Activated T-cell treated with anti-CD3 and anti-CD28 coated beads, Interleukin-2, amount 50 U/mL, for 4 hours (primary cell): ENCODE data around the gene KIRREL1. TPM values are rescaled to one million over a fixed set of nuclear protein-coding genes. Genes with fewer than 3 reads are reported as not detected.

ENCODE experiments used
- ATAC-seq, 2 donors: fragments of 200-7000 bp; cut with Tn5 transposase; one replicate each; pipeline ENCODE4 v1.10.0; 2021
- DNase-seq: peaks from one replicate; pipeline ENCODE4 v3.0.0-alpha.2; 2020
- H3K27me3 Mint-ChIP-seq: one replicate; pipeline ENCODE4 v1.8.0; 2021; ENCODE audit warnings: low read depth, mixed read lengths
- H3K36me3 Mint-ChIP-seq: one replicate; pipeline ENCODE4 v1.8.0; 2022; ENCODE audit warnings: mixed read lengths; ENCODE audit not compliant: insufficient read depth
- H3K4me1 Mint-ChIP-seq: one replicate; pipeline ENCODE4 v1.8.0; 2021; ENCODE audit warnings: low read depth, mixed read lengths
- H3K4me3 Mint-ChIP-seq: one replicate; pipeline ENCODE4 v1.8.0; 2021; ENCODE audit warnings: mild to moderate bottlenecking, moderate library complexity, mixed read lengths
- H3K9me3 Mint-ChIP-seq: one replicate; pipeline ENCODE4 v1.8.0; 2021; ENCODE audit warnings: mixed read lengths
- total RNA-seq, 3 donors: library from RNA; stranded (reverse); gene quantifications; one replicate each; pipeline ENCODE4 v1.2.1, GENCODE V29; 2021

KIRREL1 gene
- total RNA-seq: under 1 TPM; 0.15 to 0.29 (median 0.16) TPM

DNA sequence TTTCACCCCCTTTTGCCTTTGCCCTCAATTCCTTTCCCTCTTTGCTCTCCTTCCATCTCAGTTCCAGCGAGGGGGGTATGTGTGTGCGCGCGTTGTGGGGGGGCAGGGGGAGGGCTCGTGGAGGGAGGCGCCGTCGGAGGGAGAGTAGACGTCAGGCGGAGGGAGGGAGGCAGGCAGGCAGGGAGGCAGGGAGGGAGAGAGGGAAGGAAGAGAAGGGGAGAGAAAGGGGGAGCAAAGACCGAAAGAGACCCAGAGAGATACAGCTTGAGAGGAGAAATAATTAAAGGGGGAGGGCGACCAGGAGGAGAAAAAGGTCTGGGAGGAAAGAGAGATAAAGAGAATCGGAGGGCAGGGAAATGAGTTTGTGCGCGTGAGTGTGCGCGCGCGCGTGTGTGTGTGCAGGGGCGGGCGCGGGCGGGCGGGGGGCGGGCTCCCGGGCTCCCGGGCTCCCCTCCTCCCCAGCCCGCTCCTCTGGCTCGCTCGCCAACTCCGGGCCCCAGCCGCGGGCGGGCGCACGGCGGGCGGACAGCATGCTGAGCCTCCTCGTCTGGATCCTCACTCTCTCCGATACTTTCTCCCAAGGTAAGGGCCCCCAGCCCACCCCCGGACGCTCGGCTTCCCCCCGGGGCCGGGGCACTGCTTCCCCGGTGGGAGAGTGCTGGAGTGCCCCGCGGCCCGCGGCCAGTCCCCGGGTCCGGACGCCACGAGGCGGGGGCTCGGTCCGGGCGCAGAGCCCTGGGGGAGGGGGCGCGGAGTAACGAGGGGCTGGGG is at the start of gene KIRREL1:
Gene KIRREL1, plus strand, starts transcription at position 499 of the 771 bp plus-strand sequence. Its CDS starts 32 bp downstream, at position 531.
- no peak for DNase-seq
- Mint-ChIP-seq H3K36me3 (no peaks in the 10 kb centered on the region), H3K4me1 (peaks cover 6% of the 10 kb centered on the region), H3K4me3 (peak within 1 kb of the TSS; percentile 60), H3K9me3 (no peaks in the 10 kb centered on the region), H3K27me3 (peaks cover 46% of the 10 kb centered on the region)
- ATAC-seq: peak in 1 of 2 donors; percentile 45

DNA sequence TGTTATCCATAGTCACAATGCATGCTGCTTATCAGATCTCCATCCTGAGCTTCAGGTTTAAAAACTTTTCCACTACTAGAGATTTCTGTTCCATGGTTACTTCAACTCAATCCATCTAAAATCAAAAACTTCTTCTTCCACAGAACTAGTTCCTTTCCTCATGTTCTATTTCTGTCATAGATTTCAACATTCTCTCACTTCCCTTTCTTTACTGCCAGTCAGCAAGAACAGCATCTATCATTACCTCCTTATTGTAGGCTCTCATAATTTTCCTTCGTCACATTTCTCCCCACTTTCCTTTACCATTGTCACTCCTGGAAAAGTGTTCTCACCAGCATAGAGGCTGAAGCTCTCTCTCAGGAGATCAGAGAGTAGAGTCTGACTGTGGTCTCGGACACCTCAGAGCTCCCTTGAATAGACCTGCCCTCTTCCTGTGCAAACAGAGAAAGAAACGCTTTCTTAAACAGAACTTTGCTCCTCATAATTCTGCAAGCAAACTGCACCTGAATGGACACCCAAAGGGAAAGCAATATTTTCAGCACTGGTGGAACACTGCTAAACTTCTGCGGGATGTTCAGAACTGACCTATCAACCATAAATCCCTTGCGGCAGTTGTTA is 48.7 kb upstream of the KIRREL1 start:
- Mint-ChIP-seq H3K4me3 (no peak overlapping the region), H3K27me3 (peaks cover 12% of the 10 kb centered on the region), H3K36me3 (no peaks in the 10 kb centered on the region), H3K9me3 (no peaks in the 10 kb centered on the region), H3K4me1 (peaks cover 3% of the 10 kb centered on the region)
- ATAC-seq (no peak), DNase-seq (no peak)

DNA sequence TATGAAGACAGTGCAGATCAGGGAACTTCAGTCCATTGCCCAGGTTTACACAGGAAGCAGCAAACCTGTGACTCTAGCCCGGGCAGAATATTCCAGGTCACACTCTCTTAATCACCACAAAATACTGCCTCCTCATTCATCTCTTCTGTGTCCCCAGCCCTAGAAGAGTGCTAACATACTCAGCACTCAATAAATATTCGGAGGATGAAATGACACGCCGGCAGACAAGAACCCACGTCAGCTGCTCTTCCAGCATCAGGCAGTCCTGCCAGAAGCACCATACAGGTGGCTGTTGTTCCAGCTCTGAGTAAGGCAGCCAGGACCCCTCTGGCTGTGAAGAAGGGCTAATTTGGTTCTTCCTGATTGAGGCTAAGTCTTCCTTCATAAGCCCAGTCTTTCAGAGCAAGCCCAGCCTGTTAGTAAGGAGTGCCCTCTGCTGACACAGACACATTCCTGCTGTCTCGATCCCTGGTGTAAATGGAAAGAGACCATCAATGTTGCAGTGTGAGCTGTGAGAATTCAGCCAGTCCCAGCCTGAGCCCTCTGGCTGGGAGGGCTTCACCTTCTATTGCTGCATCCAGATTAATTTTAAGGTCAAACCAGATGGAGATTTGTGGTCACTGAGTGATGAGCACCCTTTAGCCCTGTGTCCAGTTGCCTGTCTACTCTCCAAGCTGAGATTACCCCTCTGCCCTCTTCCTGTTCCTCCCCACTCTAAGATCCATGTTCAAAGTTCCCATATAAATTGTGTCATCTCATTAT is 45.0 kb upstream of the KIRREL1 start:
- Mint-ChIP-seq H3K4me3 (no peak overlapping the region), H3K27me3 (peaks cover 20% of the 10 kb centered on the region), H3K4me1 (peaks cover 3% of the 10 kb centered on the region), H3K36me3 (no peaks in the 10 kb centered on the region), H3K9me3 (no peaks in the 10 kb centered on the region)
- no peak for DNase-seq
- peak in 1 of 2 donors; percentile 14 for ATAC-seq

DNA sequence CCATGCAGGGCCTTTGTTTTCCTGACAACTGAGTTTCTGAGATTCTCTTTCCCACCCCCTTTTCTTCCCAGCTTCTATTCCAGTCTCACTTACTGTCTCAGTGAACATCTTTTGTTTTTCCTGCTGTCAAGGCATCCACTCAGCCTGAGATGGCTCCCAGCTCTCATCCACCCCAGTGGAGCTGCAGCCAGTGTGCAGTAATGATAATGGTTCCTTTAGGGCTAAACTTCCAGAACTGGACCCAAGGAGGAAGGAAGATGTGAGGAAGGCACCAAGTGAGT is 44.4 kb upstream of the KIRREL1 start:
- no peaks in the 10 kb centered on the region for H3K9me3 Mint-ChIP-seq
- DNase-seq (no peak), ATAC-seq (no peak)
- H3K27me3 Mint-ChIP-seq: peaks cover 20% of the 10 kb centered on the region
- peaks cover 3% of the 10 kb centered on the region for H3K4me1 Mint-ChIP-seq
- no peaks in the 10 kb centered on the region for H3K36me3 Mint-ChIP-seq
- no peak overlapping the region for H3K4me3 Mint-ChIP-seq

DNA sequence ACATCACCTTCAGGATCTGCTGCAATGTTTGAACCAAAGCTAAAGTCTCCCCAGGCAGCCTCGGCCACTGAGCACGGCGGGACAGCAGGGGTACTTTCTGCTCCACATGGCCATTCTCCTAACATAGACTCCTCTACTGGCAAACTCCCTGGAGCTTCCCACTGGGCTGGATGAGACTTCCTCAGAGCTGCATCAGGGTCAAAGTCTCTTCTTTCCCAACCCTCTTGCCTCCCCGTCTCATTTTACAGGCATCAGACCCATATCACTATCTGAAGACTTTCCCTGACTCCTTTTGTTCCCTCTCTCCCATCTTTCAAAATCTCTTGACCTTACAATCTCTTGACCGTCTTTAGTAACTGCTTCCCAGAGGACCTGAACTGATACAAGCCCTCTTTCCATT is 42.2 kb upstream of the KIRREL1 start:
- Mint-ChIP-seq H3K9me3 (no peaks in the 10 kb centered on the region), H3K4me1 (no peaks in the 10 kb centered on the region), H3K27me3 (peaks cover 24% of the 10 kb centered on the region), H3K36me3 (no peaks in the 10 kb centered on the region), H3K4me3 (no peak overlapping the region)
- no peak for ATAC-seq
- no peak for DNase-seq

DNA sequence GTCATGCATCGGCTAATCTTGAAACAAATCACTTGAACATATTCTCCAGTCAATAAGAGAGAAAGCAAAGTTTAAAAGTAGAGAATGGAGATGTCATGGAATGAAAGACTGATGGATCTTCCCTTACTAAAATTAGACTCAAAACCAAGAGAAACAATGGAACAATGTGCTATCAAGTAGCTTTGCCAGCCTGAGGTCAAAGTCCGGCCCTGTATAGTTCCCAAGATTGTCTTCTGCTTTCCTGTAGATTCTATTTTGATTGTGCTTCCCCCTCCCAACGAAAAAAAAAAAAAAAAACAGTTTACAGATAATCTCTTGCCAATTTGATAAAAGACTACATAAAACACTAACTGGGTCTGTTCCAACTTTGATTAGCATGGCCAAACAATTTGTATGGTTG is 40.8 kb upstream of the KIRREL1 start:
- H3K4me3 Mint-ChIP-seq: no peak overlapping the region
- H3K27me3 Mint-ChIP-seq: peaks cover 24% of the 10 kb centered on the region
- ATAC-seq: no peak
- H3K36me3 Mint-ChIP-seq: no peaks in the 10 kb centered on the region
- DNase-seq: no peak
- no peaks in the 10 kb centered on the region for H3K4me1 Mint-ChIP-seq
- no peaks in the 10 kb centered on the region for H3K9me3 Mint-ChIP-seq

DNA sequence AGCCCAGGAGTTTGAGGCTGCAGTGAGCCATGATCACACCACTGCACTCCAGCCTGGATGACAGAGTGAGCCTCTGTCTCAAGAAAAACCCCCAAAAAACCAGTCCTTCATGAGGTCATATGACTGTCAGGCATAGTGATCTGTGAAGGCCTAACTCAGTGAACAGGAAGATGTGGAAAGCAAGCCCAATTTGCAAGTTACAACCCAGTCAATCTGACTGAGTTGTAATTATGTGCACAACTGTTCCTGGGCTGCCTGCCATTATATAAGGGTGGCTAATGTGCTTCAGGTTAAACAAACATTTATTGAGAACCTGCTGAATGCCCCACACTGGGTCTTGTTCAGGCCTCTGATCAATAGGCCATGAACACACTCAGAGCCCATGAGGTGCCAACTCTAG is 38.2 kb upstream of the KIRREL1 start:
- Mint-ChIP-seq H3K4me1 (no peaks in the 10 kb centered on the region), H3K27me3 (peaks cover 24% of the 10 kb centered on the region), H3K9me3 (no peaks in the 10 kb centered on the region), H3K4me3 (no peak overlapping the region), H3K36me3 (no peaks in the 10 kb centered on the region)
- DNase-seq: no peak
- ATAC-seq: no peak

DNA sequence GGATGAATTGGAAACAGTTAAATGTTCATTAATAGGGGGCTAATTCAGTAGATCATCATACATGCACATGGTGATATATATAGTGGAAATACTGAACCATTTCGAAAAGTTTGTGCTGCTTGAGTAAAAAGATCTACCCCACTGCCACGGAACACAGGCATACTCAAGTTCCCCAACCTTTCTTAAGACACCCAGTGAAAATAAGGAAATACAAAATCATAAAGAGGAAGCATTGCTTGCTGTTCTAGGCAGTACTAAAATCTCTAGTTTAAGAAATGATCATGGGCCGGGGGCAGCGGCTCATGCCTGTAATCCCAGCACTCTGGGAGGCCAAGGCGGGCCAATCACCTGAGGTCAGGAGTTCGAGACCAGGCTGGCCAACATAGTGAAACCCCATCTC is 37.6 kb upstream of the KIRREL1 start:
- ATAC-seq (no peak), DNase-seq (no peak)
- Mint-ChIP-seq H3K27me3 (peaks cover 26% of the 10 kb centered on the region), H3K36me3 (no peaks in the 10 kb centered on the region), H3K9me3 (no peaks in the 10 kb centered on the region), H3K4me1 (no peaks in the 10 kb centered on the region), H3K4me3 (no peak overlapping the region)

DNA sequence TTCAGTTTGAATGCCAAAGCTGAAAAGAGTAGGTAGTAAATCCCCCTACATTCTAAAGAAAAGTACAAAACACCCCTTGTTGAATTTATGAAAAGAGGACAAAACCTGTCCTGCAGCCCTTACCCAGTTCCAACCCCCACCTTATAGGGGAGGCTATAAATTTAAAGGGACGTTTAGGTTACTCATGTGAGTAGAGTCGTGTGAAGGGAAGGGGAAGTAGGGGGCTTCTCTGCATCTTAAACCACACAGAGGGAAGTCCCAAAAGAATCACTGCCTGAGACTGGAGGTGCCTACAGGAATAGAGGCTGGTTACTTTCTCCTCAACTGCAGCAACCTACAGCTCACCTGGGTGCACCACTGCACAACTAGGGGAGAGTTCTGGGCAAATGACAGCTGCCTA is 36.7 kb upstream of the KIRREL1 start:
- Mint-ChIP-seq H3K27me3 (peaks cover 22% of the 10 kb centered on the region), H3K4me1 (no peaks in the 10 kb centered on the region), H3K36me3 (no peaks in the 10 kb centered on the region), H3K4me3 (no peak overlapping the region), H3K9me3 (no peaks in the 10 kb centered on the region)
- DNase-seq (no peak), ATAC-seq (no peak)

DNA sequence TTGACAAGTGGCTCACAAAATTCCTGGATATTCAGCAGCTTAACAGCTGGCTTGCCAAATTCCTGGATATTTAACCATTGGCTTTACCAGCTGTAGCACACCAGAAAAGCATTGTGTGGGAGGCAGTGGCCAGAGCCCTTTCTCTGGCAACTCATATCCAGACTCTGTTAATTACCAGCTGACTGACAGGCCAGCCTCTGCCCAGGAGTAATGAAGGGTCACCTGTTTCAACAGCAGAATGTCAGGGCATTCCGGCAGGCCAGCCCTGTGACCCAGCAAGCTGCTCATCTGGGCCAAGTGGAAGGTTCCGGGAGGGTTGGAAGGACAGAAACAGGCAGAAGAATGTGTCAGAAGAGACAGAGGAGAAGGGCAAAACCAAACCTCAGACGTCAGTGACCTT is 35.2 kb upstream of the KIRREL1 start:
- no peak for ATAC-seq
- Mint-ChIP-seq H3K27me3 (peaks cover 31% of the 10 kb centered on the region), H3K9me3 (no peaks in the 10 kb centered on the region), H3K4me1 (peaks cover 2% of the 10 kb centered on the region), H3K4me3 (no peak overlapping the region), H3K36me3 (no peaks in the 10 kb centered on the region)
- no peak for DNase-seq

DNA sequence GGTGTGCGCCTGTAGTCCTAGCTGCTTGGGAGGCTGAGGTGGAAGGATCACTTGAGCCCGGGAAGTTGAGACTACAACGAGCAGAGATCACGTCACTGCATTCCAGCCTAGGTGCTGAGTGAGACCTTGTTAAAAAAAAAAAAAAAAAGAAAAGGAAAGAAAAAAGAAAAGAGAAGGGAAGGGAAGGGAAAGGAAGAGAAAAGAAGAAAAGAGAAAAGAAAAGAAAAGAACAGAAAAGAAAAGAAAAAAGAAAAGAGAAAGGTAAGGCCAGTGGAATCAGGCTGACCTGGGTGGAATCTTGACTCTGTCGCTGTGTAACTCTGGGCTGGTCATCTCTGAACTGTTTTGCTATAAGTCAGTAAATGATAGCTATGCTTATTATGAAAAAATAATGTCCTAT is 33.7 kb upstream of the KIRREL1 start:
- DNase-seq: no peak
- no peaks in the 10 kb centered on the region for H3K9me3 Mint-ChIP-seq
- H3K36me3 Mint-ChIP-seq: no peaks in the 10 kb centered on the region
- H3K27me3 Mint-ChIP-seq: peaks cover 31% of the 10 kb centered on the region
- H3K4me1 Mint-ChIP-seq: peaks cover 2% of the 10 kb centered on the region
- no peak for ATAC-seq
- no peak overlapping the region for H3K4me3 Mint-ChIP-seq

DNA sequence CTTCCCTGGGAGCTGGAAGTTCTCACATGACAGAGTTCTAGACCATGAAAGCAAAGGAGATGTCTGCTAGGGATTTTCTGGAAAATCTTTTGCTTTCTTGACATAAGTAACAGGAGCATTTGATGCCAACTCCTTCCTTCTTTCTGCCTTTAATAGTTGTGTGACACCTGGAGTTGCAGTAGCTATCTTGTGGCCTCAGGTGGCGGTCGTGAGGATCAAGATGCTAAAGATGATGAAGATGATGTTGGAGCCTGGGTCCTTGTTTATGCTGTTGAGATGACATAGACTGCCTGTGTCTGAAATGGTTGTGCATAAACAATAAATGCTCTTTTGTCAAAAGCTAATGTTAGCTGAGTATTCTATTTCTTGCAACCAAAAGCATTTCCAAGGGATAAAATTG is 32.7 kb upstream of the KIRREL1 start:
- peaks cover 2% of the 10 kb centered on the region for H3K4me1 Mint-ChIP-seq
- DNase-seq (no peak), ATAC-seq (no peak)
- H3K4me3 Mint-ChIP-seq: no peak overlapping the region
- H3K27me3 Mint-ChIP-seq: peaks cover 28% of the 10 kb centered on the region
- no peaks in the 10 kb centered on the region for H3K36me3 Mint-ChIP-seq
- H3K9me3 Mint-ChIP-seq: no peaks in the 10 kb centered on the region

DNA sequence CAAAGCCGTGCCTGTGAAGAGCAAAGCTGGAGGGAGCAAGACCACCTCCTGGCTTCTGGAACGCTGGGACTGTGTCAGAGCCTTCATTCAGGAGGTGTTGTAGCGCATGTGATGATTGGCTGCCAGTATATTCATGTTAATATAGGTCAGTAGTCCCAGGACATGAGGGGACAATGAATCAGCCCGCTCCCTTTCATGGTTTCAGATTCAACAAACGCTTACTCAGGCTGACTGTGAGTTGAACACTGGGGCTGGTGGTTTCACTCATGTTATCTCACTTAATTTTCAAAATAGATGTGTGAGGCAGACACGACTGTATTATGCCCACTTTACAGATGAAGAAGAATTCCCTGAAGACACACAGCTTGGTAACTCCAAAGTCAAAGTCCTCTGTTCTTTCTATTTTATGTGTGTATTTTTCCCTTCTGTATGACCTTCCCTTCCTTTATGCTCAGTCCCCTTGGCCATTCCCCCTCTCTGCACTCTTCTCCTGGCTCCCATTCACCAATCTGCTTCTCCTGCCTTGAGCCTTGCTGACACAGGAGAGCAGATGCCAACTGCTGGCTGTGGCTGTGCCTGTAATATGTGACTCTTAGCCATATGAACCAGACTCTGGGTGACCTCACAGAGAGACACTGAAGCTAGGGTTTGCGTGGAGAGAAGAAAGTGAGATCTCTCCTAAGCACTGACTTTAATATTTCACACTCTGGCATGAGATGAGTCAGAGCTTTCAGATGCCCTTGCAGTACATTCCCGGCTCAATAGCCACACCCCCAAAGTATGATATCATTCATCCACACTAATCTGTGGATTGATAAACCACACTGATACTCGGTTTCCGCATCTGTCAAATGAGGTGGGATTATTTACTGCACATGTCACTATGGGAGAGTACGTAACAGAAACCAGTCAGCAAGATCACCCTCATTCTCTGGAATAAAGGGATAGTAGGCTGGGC is 31.4 kb upstream of the KIRREL1 start:
- DNase-seq (no peak), ATAC-seq (peak; percentile 38 to 59)
- Mint-ChIP-seq H3K4me1 (peaks cover 2% of the 10 kb centered on the region), H3K4me3 (no peak overlapping the region), H3K36me3 (no peaks in the 10 kb centered on the region), H3K9me3 (no peaks in the 10 kb centered on the region), H3K27me3 (peaks cover 26% of the 10 kb centered on the region)

DNA sequence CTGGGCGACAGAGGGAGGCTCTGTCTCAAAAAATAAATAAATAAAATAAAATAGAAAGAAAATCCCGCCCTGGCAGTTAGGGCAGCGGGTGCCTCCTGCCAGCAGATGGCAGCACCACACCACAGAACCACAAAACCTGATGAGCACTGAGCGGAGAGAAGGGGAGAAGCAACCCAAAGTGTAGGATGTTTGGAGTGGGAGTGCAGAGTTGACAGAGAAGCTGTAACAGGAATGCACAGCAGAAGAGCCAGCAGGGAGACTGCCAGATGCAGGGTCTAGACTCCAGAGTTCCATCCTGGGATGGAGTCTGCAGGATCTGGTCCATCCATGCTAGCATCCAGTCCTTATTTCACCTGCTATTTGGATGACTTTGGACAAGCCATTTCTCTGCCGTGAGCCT is 29.7 kb upstream of the KIRREL1 start:
- DNase-seq (peak; percentile 27), ATAC-seq (peak; percentile 55 to 66)
- Mint-ChIP-seq H3K36me3 (no peaks in the 10 kb centered on the region), H3K9me3 (no peaks in the 10 kb centered on the region), H3K27me3 (peaks cover 22% of the 10 kb centered on the region), H3K4me1 (peaks cover 2% of the 10 kb centered on the region), H3K4me3 (no peak overlapping the region)
